HepG2 (cell line): ENCODE data around the gene B9D2. TPM values are rescaled to one million over a fixed set of nuclear protein-coding genes. Genes with fewer than 3 reads are reported as not detected.

ENCODE experiments used
- ATF6 ChIP-seq: sonication (generic); formaldehyde crosslinking; conservative IDR thresholded peaks from 2 replicates; pipeline ENCODE4 v1.4.0; 2020; ENCODE audit warnings: missing genetic modification reagents
- DR1 ChIP-seq: sonication (generic); formaldehyde crosslinking; IDR thresholded peaks from 2 replicates; pipeline ENCODE4 v1.8.0; 2021; ENCODE audit warnings: mild to moderate bottlenecking, missing genetic modification reagents, inconsistent platforms
- ESRRA ChIP-seq: sonication (generic); formaldehyde crosslinking; IDR thresholded peaks from 2 replicates; pipeline ENCODE4 v1.5.1; 2020; ENCODE audit warnings: mild to moderate bottlenecking, low read depth, missing genetic modification reagents
- GRHL1 ChIP-seq: sonication (generic); formaldehyde crosslinking; conservative IDR thresholded peaks from 2 replicates; pipeline ENCODE4 v1.8.0; 2022; ENCODE audit warnings: missing genetic modification reagents
- HDAC2 ChIP-seq: sonication (generic); formaldehyde crosslinking; IDR thresholded peaks from 2 replicates; pipeline ENCODE4 v1.4.0; 2020; ENCODE audit warnings: missing genetic modification reagents
- HIVEP1 ChIP-seq: sonication (generic); formaldehyde crosslinking; IDR thresholded peaks from 2 replicates; pipeline ENCODE4 v1.4.0; 2020; ENCODE audit warnings: mild to moderate bottlenecking, missing genetic modification reagents
- HMGXB3 ChIP-seq: sonication (generic); formaldehyde crosslinking; IDR thresholded peaks from 2 replicates; pipeline ENCODE4 v1.4.0; 2020; ENCODE audit warnings: missing genetic modification reagents, borderline replicate concordance
- KLF13 ChIP-seq: sonication (generic); formaldehyde crosslinking; IDR thresholded peaks from 2 replicates; pipeline ENCODE4 v1.4.0; 2020; ENCODE audit warnings: mild to moderate bottlenecking, missing genetic modification reagents
- MTA1 ChIP-seq: sonication (generic); formaldehyde crosslinking; IDR thresholded peaks from 2 replicates; pipeline ENCODE4 v1.4.0; 2020; ENCODE audit warnings: missing genetic modification reagents, mild to moderate bottlenecking, borderline replicate concordance
- PHF20 ChIP-seq: sonication (generic); formaldehyde crosslinking; IDR thresholded peaks from 2 replicates; pipeline ENCODE4 v1.5.0; 2020; ENCODE audit warnings: mild to moderate bottlenecking, missing genetic modification reagents
- RXRA ChIP-seq: sonication (generic); formaldehyde crosslinking; IDR thresholded peaks from 2 replicates; pipeline ENCODE4 v1.5.1; 2020; ENCODE audit warnings: missing genetic modification reagents
- TRIM22 ChIP-seq: fragments of 450-650 bp; IDR thresholded peaks from 2 replicates; pipeline ENCODE4 v1.6.1; 2017
- ZBTB44 ChIP-seq: sonication (generic); formaldehyde crosslinking; IDR thresholded peaks from 2 replicates; pipeline ENCODE4 v1.4.0; 2020; ENCODE audit warnings: missing genetic modification reagents
- ZNF33A ChIP-seq: sonication (generic); formaldehyde crosslinking; IDR thresholded peaks from 2 replicates; pipeline ENCODE4 v1.5.1; 2020; ENCODE audit warnings: missing genetic modification reagents, mild to moderate bottlenecking, moderate library complexity, borderline replicate concordance
- ZSCAN22 ChIP-seq: sonication (generic); formaldehyde crosslinking; IDR thresholded peaks from 2 replicates; pipeline ENCODE4 v1.4.0; 2020; ENCODE audit warnings: mild to moderate bottlenecking, missing genetic modification reagents
- polyA plus RNA-seq, 8 experiments: library from polyadenylated mRNA; depleted of rRNA in 3 of 8; stranded (reverse) in 7 of 8; unstranded in 1 of 8; fragments of >200 nt; fragmentation: Illumina TruSeq in 4 of 8; extraction: Trizol in 4 of 8; gene quantifications; 2 replicates each; pipeline versions ENCODE4 v1.2.1 to v1.2.3, GENCODE V29; 2011 to 2016; ENCODE audit warnings: low read depth in 4 of 8, missing spikeins in 1 of 8, mixed read lengths in 1 of 8; ENCODE audit not compliant: insufficient read depth in 1 of 8
- total RNA-seq, 5 experiments: library from RNA; depleted of rRNA; stranded (reverse); fragments of >200 nt; fragmentation: Illumina TruSeq; extraction: Trizol; gene quantifications; 2 replicates each; pipeline ENCODE4 v1.2.3, GENCODE V29; 2016; ENCODE audit warnings: low read depth in 1 of 5
- TF ChIP-seq, protein P1 (sequence below): sonication (generic); formaldehyde crosslinking; IDR thresholded peaks from 2 replicates; pipeline ENCODE4 v1.4.0; 2020; ENCODE audit warnings: mild to moderate bottlenecking, missing genetic modification reagents

The B9D2 gene
- total and polyA plus RNA-seq, 2 of the 13 experiments (the other 11 are each of a cell fraction or from before 2014, with no cell fraction given) = 3.1 to 4.4 TPM

GRCh38 chr19:41351339-41352245 is 12.4 kb downstream of the B9D2 start (continued):
- TF ChIP-seq ZBTB44 (CRISPR knock-in tag) = no peak
- TF ChIP-seq KLF13 = no peak
- no peak for TF ChIP-seq TRIM22
- 0 out of 2 replicates have a peak, but pooled peaks have one; percentile 25 for TF ChIP-seq MTA1 (CRISPR knock-in tag)
- TF ChIP-seq DR1 (CRISPR knock-in tag) = no peak
- 0 out of 2 replicates have a peak, but pooled peaks have one; percentile 11 for TF ChIP-seq RXRA (CRISPR knock-in tag)
- no peak for TF ChIP-seq GRHL1 (CRISPR knock-in tag)
- TF ChIP-seq PHF20 = no peak
- TF ChIP-seq, protein P1, sequence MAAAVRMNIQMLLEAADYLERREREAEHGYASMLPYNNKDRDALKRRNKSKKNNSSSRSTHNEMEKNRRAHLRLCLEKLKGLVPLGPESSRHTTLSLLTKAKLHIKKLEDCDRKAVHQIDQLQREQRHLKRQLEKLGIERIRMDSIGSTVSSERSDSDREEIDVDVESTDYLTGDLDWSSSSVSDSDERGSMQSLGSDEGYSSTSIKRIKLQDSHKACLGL = peak; percentile 18; the same call in 1 of the 2 replicates
- TF ChIP-seq ESRRA = no peak
- TF ChIP-seq ZSCAN22 (CRISPR knock-in tag) = no peak
- TF ChIP-seq HMGXB3 (CRISPR knock-in tag) = no peak
- TF ChIP-seq HIVEP1 = no peak
- TF ChIP-seq ZNF33A = no peak
- 0 out of 2 replicates have a peak, but pooled peaks have one; percentile 12 for TF ChIP-seq HDAC2 (CRISPR knock-in tag)
- no peak for TF ChIP-seq ATF6
